Stimulated activated CD8-positive, alpha-beta memory T cell treated with anti-CD3 and anti-CD28 coated beads, Interleukin-4, amount 100 ng/mL, for 48 hours (primary cell): ENCODE data around the gene CFDP1.

Experiments used
- DNase-seq: peaks from one replicate; pipeline ENCODE4 v3.0.0-alpha.2; 2020

CFDP1 gene

GRCh38 chr16:75317532-75317931 is 115.8 kb downstream of the CFDP1 start:
- no peak for DNase-seq

GRCh38 chr16:75317101-75317522 is 116.2 kb downstream of the CFDP1 start:
- no peak for DNase-seq

GRCh38 chr16:75315539-75316306 is 117.6 kb downstream of the CFDP1 start:
- no peak for DNase-seq

- no peak for DNase-seq
These were observed 120.4 kb downstream of the CFDP1 start for GRCh38 chr16:75312875-75313274.

- no peak for DNase-seq
These were observed 121.8 kb downstream of the CFDP1 start for GRCh38 chr16:75311383-75311938.

GRCh38 chr16:75310541-75310940 is 122.8 kb downstream of the CFDP1 start:
- DNase-seq = no peak

GRCh38 chr16:75309899-75310430 is 123.3 kb downstream of the CFDP1 start:
- DNase-seq = no peak

GRCh38 chr16:75309156-75309555 is 124.1 kb downstream of the CFDP1 start:
- no peak for DNase-seq

- no peak for DNase-seq
These were observed 125.3 kb downstream of the CFDP1 start for GRCh38 chr16:75308011-75308410.

GRCh38 chr16:75307506-75307905 is 125.8 kb downstream of the CFDP1 start:
- no peak for DNase-seq

- DNase-seq = no peak
These were observed 127.1 kb downstream of the CFDP1 start for GRCh38 chr16:75306099-75306762.

GRCh38 chr16:75305364-75306098 is 127.8 kb downstream of the CFDP1 start:
- peak; percentile 68 for DNase-seq

GRCh38 chr16:75304521-75305363 is 128.6 kb downstream of the CFDP1 start:
- DNase-seq = no peak

- no peak for DNase-seq
These were observed 131.5 kb downstream of the CFDP1 start for GRCh38 chr16:75301804-75302203.

GRCh38 chr16:75298267-75298666 is 135.0 kb downstream of the CFDP1 start:
- no peak for DNase-seq

- DNase-seq = no peak
These were observed 136.7 kb downstream of the CFDP1 start for GRCh38 chr16:75296606-75297005.

- no peak for DNase-seq
These were observed 138.4 kb downstream of the CFDP1 start for GRCh38 chr16:75294773-75295459.

- DNase-seq = no peak
These were observed 139.5 kb downstream of the CFDP1 start for GRCh38 chr16:75293772-75294171.

- DNase-seq = no peak
These were observed 140.1 kb downstream of the CFDP1 start for GRCh38 chr16:75293173-75293572.

- no peak for DNase-seq
These were observed 140.6 kb downstream of the CFDP1 start for GRCh38 chr16:75292691-75293090.

- DNase-seq = no peak
These were observed 144.1 kb downstream of the CFDP1 start for GRCh38 chr16:75289189-75289588.
